ENCODE measurements around the gene AOPEP. TPM values are rescaled to one million over a fixed set of nuclear protein-coding genes. Genes with fewer than 3 reads are reported as not detected.
A peak's percentile ranks its signal among the peaks of the same experiment; 100 is the strongest.

AOPEP gene
- total and polyA plus RNA-seq, 10 donors: 14.8 to 86.1 (median 51.3) TPM

DNA sequence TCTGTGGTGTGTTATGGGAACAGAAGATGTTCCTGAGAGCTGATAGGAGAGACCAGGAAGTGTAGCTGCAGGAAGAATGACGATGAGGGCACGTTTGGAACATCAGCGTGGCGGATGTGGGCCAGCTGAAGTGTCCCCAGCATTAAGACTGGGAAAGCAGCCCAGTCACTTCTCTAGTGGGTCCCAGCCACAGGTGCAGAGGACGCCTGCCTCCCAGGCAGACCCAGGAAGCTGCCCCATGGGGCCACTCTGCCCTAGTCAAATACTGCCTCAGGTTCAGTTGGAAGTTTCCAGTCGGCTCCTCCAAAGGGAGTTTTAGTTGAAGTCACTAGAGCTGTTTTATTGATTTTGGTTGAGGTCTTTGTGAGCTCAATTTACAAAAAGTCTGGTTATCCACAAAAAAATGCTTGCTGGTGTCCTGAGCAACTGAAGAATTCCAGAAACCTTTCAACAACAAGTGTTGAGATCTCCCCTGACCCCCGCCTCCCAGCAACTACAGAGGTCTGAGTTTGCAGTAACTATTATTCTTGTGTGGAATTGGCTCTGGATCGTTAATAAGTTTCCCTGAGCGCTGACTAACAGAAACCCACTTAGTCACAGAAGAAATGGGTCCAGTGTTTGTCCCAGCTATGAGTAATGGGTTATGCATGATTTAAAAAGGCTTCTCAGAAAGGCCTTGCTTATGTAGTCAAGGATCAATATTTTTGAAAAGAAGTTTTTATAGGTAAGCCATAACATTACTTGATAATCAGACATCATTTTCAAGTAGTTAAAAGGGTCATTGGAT is 296.9 kb downstream of the AOPEP start:
- H3K36me3 ChIP-seq: peaks cover 0 to 24% (median 2%) of the 10 kb centered on the region in 6 donors
- H3K27ac ChIP-seq: peak overlapping the region; percentile 35 to 84 (median 72)
- intact Hi-C loops (cut with DNase I; ENCODE audit: low total_unique reads): no loop called here
- H3K4me1 ChIP-seq: peaks cover 11 to 75% (median 33%) of the 10 kb centered on the region in 6 donors
- DNase-seq: no peak
- no peaks in the 10 kb centered on the region for H3K27me3 ChIP-seq (replicated peaks in 1 of 7)
- TF ChIP-seq, protein P1, sequence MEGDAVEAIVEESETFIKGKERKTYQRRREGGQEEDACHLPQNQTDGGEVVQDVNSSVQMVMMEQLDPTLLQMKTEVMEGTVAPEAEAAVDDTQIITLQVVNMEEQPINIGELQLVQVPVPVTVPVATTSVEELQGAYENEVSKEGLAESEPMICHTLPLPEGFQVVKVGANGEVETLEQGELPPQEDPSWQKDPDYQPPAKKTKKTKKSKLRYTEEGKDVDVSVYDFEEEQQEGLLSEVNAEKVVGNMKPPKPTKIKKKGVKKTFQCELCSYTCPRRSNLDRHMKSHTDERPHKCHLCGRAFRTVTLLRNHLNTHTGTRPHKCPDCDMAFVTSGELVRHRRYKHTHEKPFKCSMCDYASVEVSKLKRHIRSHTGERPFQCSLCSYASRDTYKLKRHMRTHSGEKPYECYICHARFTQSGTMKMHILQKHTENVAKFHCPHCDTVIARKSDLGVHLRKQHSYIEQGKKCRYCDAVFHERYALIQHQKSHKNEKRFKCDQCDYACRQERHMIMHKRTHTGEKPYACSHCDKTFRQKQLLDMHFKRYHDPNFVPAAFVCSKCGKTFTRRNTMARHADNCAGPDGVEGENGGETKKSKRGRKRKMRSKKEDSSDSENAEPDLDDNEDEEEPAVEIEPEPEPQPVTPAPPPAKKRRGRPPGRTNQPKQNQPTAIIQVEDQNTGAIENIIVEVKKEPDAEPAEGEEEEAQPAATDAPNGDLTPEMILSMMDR (IDR thresholded peaks at IDR 0.05 in 8 of 11, conservative IDR thresholded peaks at IDR 0.05 in 3 of 11): no peak
- TF ChIP-seq POLR2AphosphoS5 (IDR thresholded peaks at IDR 0.05) (peak in 1 of 3 donors; percentile 30), POLR2A (IDR thresholded peaks at IDR 0.05) (no peak)
- 67 to 78% (median 74%) methylated on average over 9 of the region's 9 CpGs for WGBS, 5 donors
- H3K9me3 ChIP-seq: no peaks in the 10 kb centered on the region
- no peak overlapping the region for H3K4me3 ChIP-seq

DNA sequence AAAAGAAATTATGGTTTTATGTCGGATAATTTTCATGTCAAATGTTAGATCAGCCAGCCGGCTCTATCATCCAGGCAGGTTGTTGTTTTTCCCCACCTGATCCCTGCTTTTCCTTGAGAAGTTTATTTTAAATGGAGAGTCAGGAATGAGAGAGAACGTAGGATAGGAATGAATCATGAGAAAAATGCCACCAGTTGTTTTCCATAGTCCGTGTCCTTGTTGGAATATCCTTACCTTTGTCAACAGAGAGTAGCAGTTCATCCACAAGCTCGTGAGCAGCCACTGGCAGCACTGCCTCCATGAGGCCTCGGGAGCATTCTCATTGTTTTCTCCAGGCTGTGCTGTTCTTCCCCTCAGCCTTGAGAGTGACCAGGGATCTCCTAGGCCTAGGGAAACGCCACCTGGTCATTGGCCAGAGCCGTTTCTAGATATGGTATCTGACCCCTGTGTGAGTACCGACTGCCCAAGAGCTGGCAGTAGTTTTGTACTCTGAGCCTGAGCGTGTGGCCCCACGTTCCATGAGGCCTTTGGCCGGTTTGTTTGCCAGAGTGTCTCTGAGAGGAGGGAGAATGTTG is 297.7 kb downstream of the AOPEP start:
- intact Hi-C loops (cut with DNase I; ENCODE audit: low total_unique reads): no loop called here

DNA sequence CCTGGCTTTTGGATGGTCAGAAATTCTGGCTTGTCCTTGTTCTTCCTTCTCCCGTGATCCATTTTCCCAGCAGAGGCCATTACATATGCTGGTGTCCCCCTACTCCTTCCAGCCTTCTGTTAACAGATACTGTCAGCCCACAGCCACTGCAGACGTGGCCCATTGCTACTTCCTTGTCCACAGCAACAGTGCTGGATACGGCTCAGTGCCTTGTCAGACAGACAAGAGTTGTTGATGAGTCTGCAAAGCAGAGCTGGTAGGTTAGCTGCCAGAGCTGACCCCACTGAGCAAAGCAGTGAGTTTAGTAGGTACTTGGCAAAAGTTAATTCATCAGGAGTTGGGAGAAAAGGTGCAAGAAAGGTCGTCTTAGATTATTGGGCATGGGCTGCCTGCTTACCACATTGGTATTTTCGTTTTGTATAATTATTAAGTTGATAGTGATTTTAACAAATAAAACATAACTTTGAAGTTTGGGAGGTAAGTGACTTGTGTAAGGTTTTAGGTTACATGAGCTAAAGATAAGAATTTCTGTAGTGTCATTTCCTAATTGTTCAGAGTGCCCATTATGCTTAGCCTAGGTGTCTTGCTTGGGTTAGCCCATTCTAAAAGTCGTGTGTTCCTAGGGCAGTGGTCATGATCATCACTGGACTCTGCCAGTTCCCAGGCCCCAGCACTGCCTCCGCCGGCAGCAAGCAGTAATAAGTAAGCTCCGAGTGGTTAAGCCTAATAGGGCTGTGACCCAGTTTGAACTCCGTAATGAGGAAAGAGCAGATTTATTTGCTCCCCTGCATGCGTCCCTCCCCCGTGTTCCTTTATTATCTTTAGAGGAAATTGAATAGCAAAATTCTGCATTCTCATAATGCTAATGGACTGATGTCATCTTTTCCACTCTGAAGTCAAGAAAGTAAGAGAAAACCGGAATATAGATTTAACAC is 299.0 kb downstream of the AOPEP start:
- H3K27ac ChIP-seq: peak overlapping the region in 7 of 8 donors; percentile 23 to 84 (median 73)
- H3K27me3 ChIP-seq (replicated peaks in 1 of 7): no peaks in the 10 kb centered on the region
- TF ChIP-seq POLR2AphosphoS5 (IDR thresholded peaks at IDR 0.05): peak in 2 of 3 donors; percentile 60 to 67
- no peak for TF ChIP-seq POLR2A (IDR thresholded peaks at IDR 0.05)
- TF ChIP-seq, protein P1 (IDR thresholded peaks at IDR 0.05 in 8 of 11, conservative IDR thresholded peaks at IDR 0.05 in 3 of 11): peak in 3 of 11 experiments; percentile 22 to 46 (median 31)
- H3K36me3 ChIP-seq: peaks cover 0 to 17% (median 0%) of the 10 kb centered on the region in 6 donors
- intact Hi-C loops (cut with DNase I; ENCODE audit: low total_unique reads): no loop called here
- DNase-seq: no peak
- no peak overlapping the region for H3K4me3 ChIP-seq
- H3K9me3 ChIP-seq: no peaks in the 10 kb centered on the region
- peaks cover 8 to 63% (median 34%) of the 10 kb centered on the region in 6 donors for H3K4me1 ChIP-seq
- 48 to 71% (median 65%) methylated on average over 13 of the region's 13 CpGs for WGBS, 5 donors

More for the DNA sequence above, 297.7 kb downstream of the AOPEP start:
- no peak for DNase-seq
- 63 to 81% (median 75%) methylated on average over 12 of the region's 12 CpGs for WGBS, 5 donors
- TF ChIP-seq POLR2AphosphoS5 (IDR thresholded peaks at IDR 0.05) (peak in 1 of 3 donors; percentile 53), POLR2A (IDR thresholded peaks at IDR 0.05) (no peak)
- H3K4me3 ChIP-seq: no peak overlapping the region
- peaks cover 0 to 29% (median 2%) of the 10 kb centered on the region in 6 donors for H3K36me3 ChIP-seq
- no peaks in the 10 kb centered on the region for H3K27me3 ChIP-seq (replicated peaks in 1 of 7)
- H3K9me3 ChIP-seq: no peaks in the 10 kb centered on the region
- peak overlapping the region; percentile 42 to 84 (median 72) for H3K27ac ChIP-seq
- peaks cover 9 to 67% (median 32%) of the 10 kb centered on the region in 6 donors for H3K4me1 ChIP-seq

DNA sequence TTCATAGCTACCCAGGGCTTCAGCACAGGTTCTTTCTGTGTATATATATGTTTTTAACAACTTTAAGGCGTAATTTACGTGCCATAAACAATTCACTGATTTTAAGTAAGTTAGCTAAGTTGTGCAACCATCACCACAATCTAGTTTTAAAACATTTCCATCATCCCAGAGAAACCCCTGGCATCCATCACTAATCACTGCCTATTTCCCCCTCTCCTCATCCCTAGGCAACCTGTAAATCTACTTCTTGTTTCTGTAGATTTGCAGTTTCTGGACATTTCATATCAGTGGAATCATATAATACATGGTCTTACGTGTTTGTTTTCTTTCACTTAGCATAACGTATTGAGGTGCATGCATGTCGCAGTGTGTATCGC is 299.6 kb downstream of the AOPEP start:
- Histone ChIP-seq H3K4me1 (peaks cover 8 to 67% (median 34%) of the 10 kb centered on the region in 6 donors), H3K9me3 (no peaks in the 10 kb centered on the region), H3K4me3 (no peak overlapping the region), H3K36me3 (peaks cover 0 to 12% (median 0%) of the 10 kb centered on the region in 6 donors), H3K27me3 (replicated peaks in 1 of 7) (no peaks in the 10 kb centered on the region), H3K27ac (peak overlapping the region in 7 of 8 donors; percentile 23 to 84 (median 72))
- TF ChIP-seq, protein P1 (IDR thresholded peaks at IDR 0.05 in 8 of 11, conservative IDR thresholded peaks at IDR 0.05 in 3 of 11): no peak
- no peak for TF ChIP-seq POLR2AphosphoS5 (IDR thresholded peaks at IDR 0.05)
- TF ChIP-seq POLR2A (IDR thresholded peaks at IDR 0.05): no peak
- 83 to 92% (median 90%) methylated on average over 6 of the region's 6 CpGs for WGBS, 5 donors
- intact Hi-C loops (cut with DNase I; ENCODE audit: low total_unique reads): no loop called here
- no peak for DNase-seq

Data from spleen (tissue), 11 donors.